ENCODE measurements around the gene CCDC12. TPM values are rescaled to one million over a fixed set of nuclear protein-coding genes. Genes with fewer than 3 reads are reported as not detected.

Gene CCDC12
- total RNA-seq, 1 experiment from 2014 or later = 52.7 TPM

DNA sequence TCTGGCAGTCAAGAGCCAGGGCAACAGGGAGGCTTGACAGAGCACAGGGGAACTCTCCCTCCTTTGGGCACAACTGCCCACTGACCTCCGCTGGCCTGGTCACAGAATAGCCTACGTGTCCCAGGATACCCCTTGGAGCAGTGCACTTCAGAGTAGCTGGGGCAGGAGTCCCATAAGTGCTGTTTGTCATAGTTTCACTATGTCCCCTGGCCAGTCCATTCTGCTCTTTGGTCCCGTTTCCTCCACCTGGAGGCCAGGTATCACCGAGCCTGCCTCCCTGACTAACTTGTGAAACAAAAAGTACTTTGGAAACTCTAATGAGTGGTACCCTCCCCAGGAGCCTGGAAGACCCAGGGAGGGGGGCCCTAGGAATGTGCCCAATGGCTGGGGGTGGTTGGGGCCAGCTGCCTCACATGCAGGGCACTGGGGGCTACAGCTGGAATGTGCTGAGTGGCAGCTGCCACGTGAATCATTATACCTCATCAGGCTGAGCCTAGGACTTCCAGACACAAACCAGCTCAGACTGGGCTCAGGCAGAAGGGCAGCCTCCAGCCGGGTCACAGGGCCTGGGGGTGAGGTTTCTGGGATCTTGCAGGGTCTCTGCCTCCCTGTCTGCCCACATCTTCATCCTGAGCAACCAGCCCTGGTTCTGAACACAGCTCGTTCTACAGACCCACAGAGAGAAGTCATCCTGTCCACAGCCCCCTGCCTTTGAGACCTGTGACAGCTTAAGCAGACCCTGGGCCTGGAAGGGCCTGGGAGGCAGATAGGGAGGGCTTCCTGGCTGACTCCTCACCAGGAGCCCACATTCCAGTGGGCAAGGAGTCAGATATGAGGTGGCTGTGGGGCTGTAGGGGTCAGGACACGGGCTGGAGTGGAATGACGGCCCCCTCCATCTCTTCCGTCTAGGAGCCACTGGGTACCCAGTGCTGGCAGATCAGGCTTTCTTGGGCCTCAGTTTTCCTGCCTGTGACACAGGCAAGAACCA, 99.9 kb downstream of the CCDC12 start:
- POLR2A ChIA-PET = interaction anchor here (0.5 kb wide), 1 partner anchor 16 kb away, joined by 7 read pairs; no protein-coding TSS in a partner anchor
- CTCF ChIA-PET = interaction anchor here (1.0 kb wide), 1 partner anchor 174 kb away, joined by 3 read pairs; no protein-coding TSS in a partner anchor
- no peak overlapping the region for H3K27ac Mint-ChIP-seq (ENCODE audit: unreplicated experiment)
- H3K4me1 Mint-ChIP-seq (ENCODE audit: low read depth, unreplicated experiment) = peaks cover 10% of the 10 kb centered on the region
- H3K4me3 Mint-ChIP-seq (ENCODE audit: unreplicated experiment) = no peak overlapping the region
- no peak for TF ChIP-seq CTCF (IDR thresholded peaks at IDR 0.05; ENCODE audit: insufficient read depth in 1 of 2, low read depth in 1 of 2, low read length in 1 of 2, severe bottlenecking in 1 of 2, unreplicated experiment in 1 of 2)
- peaks cover 6% of the 10 kb centered on the region for H3K36me3 Mint-ChIP-seq (ENCODE audit: insufficient read depth, unreplicated experiment)
- peaks cover 3% of the 10 kb centered on the region for H3K27me3 Mint-ChIP-seq (ENCODE audit: insufficient read depth, unreplicated experiment)
- no peaks in the 10 kb centered on the region for H3K9me3 Mint-ChIP-seq (ENCODE audit: unreplicated experiment)
- DNase-seq = no peak
- H3K4me3 ChIP-seq (ENCODE audit: low read depth, low read length) = no peak overlapping the region
- H3K9me3 ChIP-seq = no peaks in the 10 kb centered on the region
- no peaks in the 10 kb centered on the region for H3K36me3 ChIP-seq (ENCODE audit: control insufficient read depth, insufficient read depth, low read length)
- intact Hi-C loops (cut with micrococcal nuclease; ENCODE audit: unreplicated experiment) = no loop called here
- peaks cover 52% of the 10 kb centered on the region for H3K4me1 ChIP-seq
- no TSS peak for BruUV-seq (replicated peaks)
- no peaks in the 10 kb centered on the region for H3K27me3 ChIP-seq (replicated peaks; ENCODE audit: control insufficient read depth, insufficient read depth, low read length)

DNA sequence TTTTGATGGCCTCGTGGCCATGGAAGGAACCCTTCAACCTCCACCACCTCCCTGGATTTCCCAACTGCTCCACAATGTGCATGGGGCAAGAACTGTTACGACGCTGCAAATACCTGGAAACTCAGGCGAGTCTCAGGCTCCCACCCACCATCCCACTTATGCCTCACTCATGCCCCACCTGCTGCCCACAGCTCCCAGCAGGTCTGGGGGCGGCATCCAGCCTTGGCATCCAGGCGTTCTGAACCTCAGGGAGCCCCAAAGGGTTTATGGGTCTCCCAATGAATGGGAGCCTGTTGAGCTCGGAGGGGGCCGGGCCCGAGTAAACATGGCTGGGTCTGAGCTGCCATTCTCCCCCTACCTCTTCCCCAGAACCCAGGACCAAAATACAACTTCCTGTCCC, 101.0 kb downstream of the CCDC12 start:
- ChIA-PET CTCF (no interaction called here), POLR2A (no interaction called here)
- TF ChIP-seq CTCF (IDR thresholded peaks at IDR 0.05; ENCODE audit: insufficient read depth in 1 of 2, low read depth in 1 of 2, low read length in 1 of 2, severe bottlenecking in 1 of 2, unreplicated experiment in 1 of 2) = no peak
- peaks cover 6% of the 10 kb centered on the region for H3K36me3 Mint-ChIP-seq (ENCODE audit: insufficient read depth, unreplicated experiment)
- no peaks in the 10 kb centered on the region for H3K9me3 Mint-ChIP-seq (ENCODE audit: unreplicated experiment)
- H3K4me1 ChIP-seq = peaks cover 48% of the 10 kb centered on the region
- H3K9me3 ChIP-seq = no peaks in the 10 kb centered on the region
- H3K4me3 ChIP-seq (ENCODE audit: low read depth, low read length) = no peak overlapping the region
- H3K27ac Mint-ChIP-seq (ENCODE audit: unreplicated experiment) = no peak overlapping the region
- H3K4me3 Mint-ChIP-seq (ENCODE audit: unreplicated experiment) = no peak overlapping the region
- H3K4me1 Mint-ChIP-seq (ENCODE audit: low read depth, unreplicated experiment) = peaks cover 7% of the 10 kb centered on the region
- intact Hi-C loops (cut with micrococcal nuclease; ENCODE audit: unreplicated experiment) = no loop called here
- no peaks in the 10 kb centered on the region for H3K36me3 ChIP-seq (ENCODE audit: control insufficient read depth, insufficient read depth, low read length)
- no peaks in the 10 kb centered on the region for H3K27me3 ChIP-seq (replicated peaks; ENCODE audit: control insufficient read depth, insufficient read depth, low read length)
- no TSS peak for BruUV-seq (replicated peaks)
- H3K27me3 Mint-ChIP-seq (ENCODE audit: insufficient read depth, unreplicated experiment) = peaks cover 2% of the 10 kb centered on the region
- no peak for DNase-seq

DNA sequence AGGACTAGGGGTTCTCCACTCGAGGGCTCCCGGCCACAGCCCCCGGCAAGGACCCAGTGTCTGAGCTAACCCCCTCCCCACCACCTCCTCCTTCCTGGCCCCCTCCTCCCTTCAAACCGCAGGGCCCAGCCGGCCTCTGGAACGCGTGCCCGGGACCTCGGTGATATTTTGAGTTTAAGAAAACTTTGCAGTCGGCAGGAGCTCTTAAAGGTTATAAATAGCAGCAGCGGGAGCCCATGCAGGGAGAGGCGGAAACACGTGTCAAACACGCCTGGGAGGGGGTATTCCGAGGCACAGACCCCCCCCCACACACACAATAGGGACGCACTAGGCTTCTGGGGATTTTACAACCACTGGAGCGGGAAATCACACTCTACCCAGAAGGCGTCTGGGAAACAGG, 102.1 kb downstream of the CCDC12 start:
- no peak overlapping the region for H3K4me3 Mint-ChIP-seq (ENCODE audit: unreplicated experiment)
- CTCF ChIA-PET = interaction anchor here (1.4 kb wide), 1 partner anchor 20 kb away, joined by 4 read pairs; no protein-coding TSS in a partner anchor
- DNase-seq = no peak
- no peak overlapping the region for H3K4me3 ChIP-seq (ENCODE audit: low read depth, low read length)
- no peaks in the 10 kb centered on the region for H3K36me3 ChIP-seq (ENCODE audit: control insufficient read depth, insufficient read depth, low read length)
- POLR2A ChIA-PET = no interaction called here
- H3K9me3 Mint-ChIP-seq (ENCODE audit: unreplicated experiment) = no peaks in the 10 kb centered on the region
- intact Hi-C loops (cut with micrococcal nuclease; ENCODE audit: unreplicated experiment) = no loop called here
- H3K27me3 Mint-ChIP-seq (ENCODE audit: insufficient read depth, unreplicated experiment) = no peaks in the 10 kb centered on the region
- no peak overlapping the region for H3K27ac Mint-ChIP-seq (ENCODE audit: unreplicated experiment)
- BruUV-seq (replicated peaks) = no TSS peak
- no peak for TF ChIP-seq CTCF (IDR thresholded peaks at IDR 0.05; ENCODE audit: insufficient read depth in 1 of 2, low read depth in 1 of 2, low read length in 1 of 2, severe bottlenecking in 1 of 2, unreplicated experiment in 1 of 2)
- H3K36me3 Mint-ChIP-seq (ENCODE audit: insufficient read depth, unreplicated experiment) = peaks cover 6% of the 10 kb centered on the region
- no peaks in the 10 kb centered on the region for H3K27me3 ChIP-seq (replicated peaks; ENCODE audit: control insufficient read depth, insufficient read depth, low read length)
- no peaks in the 10 kb centered on the region for H3K9me3 ChIP-seq
- no peaks in the 10 kb centered on the region for H3K4me1 Mint-ChIP-seq (ENCODE audit: low read depth, unreplicated experiment)
- H3K4me1 ChIP-seq = peaks cover 37% of the 10 kb centered on the region
